HL-60 (cell line): ENCODE results near the gene TOMM34.

Experiments
- CTCF ChIP-seq: IDR thresholded peaks from one replicate; pipeline ENCODE4 v1.5.1; 2011; ENCODE audit warnings: low read length, control low read depth, inconsistent platforms; ENCODE audit not compliant: insufficient read depth
- GABPA ChIP-seq: IDR thresholded peaks from 2 replicates; pipeline ENCODE4 v1.6.1; 2012; ENCODE audit warnings: low read depth

GRCh38 chr20:45008521-45009049 lies 48.4 kb upstream of the TOMM34 start:
- no peak for TF ChIP-seq GABPA
- TF ChIP-seq CTCF = no peak
